CD4-positive, alpha-beta memory T cell (primary cell): Measurements from ENCODE around the gene SYT12. TPM values are rescaled to one million over a fixed set of nuclear protein-coding genes. Genes with fewer than 3 reads are reported as not detected.
A peak's percentile ranks its signal among the peaks of the same experiment; 100 is the strongest.

Experiments used
- CTCF ChIA-PET: fragments of 350-600 bp; sonication (Branson Sonifier 250); formaldehyde crosslinking; loops from one replicate; lab custom pipeline; 2021; ENCODE audit warnings: inconsistent platforms; ENCODE audit not compliant: partially characterized antibody; lab: Charles Lee
- POLR2A ChIA-PET: fragments of 350-600 bp; sonication (Branson Sonifier 250); formaldehyde crosslinking; loops from one replicate; lab custom pipeline; 2021; ENCODE audit not compliant: partially characterized antibody; lab: Charles Lee
- DNase-seq, 5 donors: peaks; one replicate each; pipeline versions ENCODE4 v3.0.0 to v3.0.0-alpha.2; 2020 to 2022; ENCODE audit warnings: mixed read lengths in 1 of 5
- H3K27ac ChIP-seq: one replicate; pipeline ENCODE4 v1.7.0; 2013; ENCODE audit warnings: low read depth, low read length
- H3K27me3 ChIP-seq: 2 replicates; pipeline ENCODE4 v1.7.0; 2013; ENCODE audit warnings: mild to moderate bottlenecking, low read length, moderate library complexity; ENCODE audit not compliant: insufficient read depth
- H3K36me3 ChIP-seq: 2 replicates; pipeline ENCODE4 v1.7.0; 2013; ENCODE audit warnings: mild to moderate bottlenecking, low read length, moderate library complexity; ENCODE audit not compliant: insufficient read depth
- H3K4me1 ChIP-seq: 2 replicates; pipeline ENCODE4 v1.7.0; 2013; ENCODE audit warnings: mild to moderate bottlenecking, low read length, moderate library complexity; ENCODE audit not compliant: insufficient read depth
- H3K4me3 ChIP-seq, 2 donors: one replicate each; pipeline ENCODE4 v1.7.0; 2013; ENCODE audit warnings: low read length in 2 of 2, mild to moderate bottlenecking in 1 of 2
- H3K9me3 ChIP-seq, 2 donors: one replicate each; pipeline ENCODE4 v1.7.0; 2013; ENCODE audit warnings: low read length in 2 of 2, control low read depth in 1 of 2; ENCODE audit not compliant: control insufficient read depth in 1 of 2
- H3K27ac Mint-ChIP-seq, 7 donors: one replicate each; pipeline ENCODE4 v1.8.0; 2020 to 2021; ENCODE audit warnings: mixed read lengths in 7 of 7, mild to moderate bottlenecking in 6 of 7, inconsistent platforms in 3 of 7, moderate library complexity in 3 of 7
- H3K27me3 Mint-ChIP-seq, 2 donors: one replicate each; pipeline ENCODE4 v1.8.0; 2020 to 2021; ENCODE audit warnings: mixed read lengths in 2 of 2
- H3K36me3 Mint-ChIP-seq, 2 donors: one replicate each; pipeline ENCODE4 v1.8.0; 2020 to 2021; ENCODE audit warnings: mixed read lengths in 2 of 2, inconsistent platforms in 1 of 2, mild to moderate bottlenecking in 1 of 2
- H3K4me1 Mint-ChIP-seq, 4 donors: one replicate each; pipeline ENCODE4 v1.8.0; 2020 to 2021; ENCODE audit warnings: mixed read lengths in 4 of 4, mild to moderate bottlenecking in 1 of 4
- H3K4me3 Mint-ChIP-seq, 8 donors: one replicate each; pipeline ENCODE4 v1.8.0; 2020 to 2021; ENCODE audit warnings: mixed read lengths in 8 of 8, mild to moderate bottlenecking in 7 of 8, moderate library complexity in 6 of 8, inconsistent platforms in 3 of 8
- H3K9me3 Mint-ChIP-seq, 8 donors: one replicate each; pipeline ENCODE4 v1.8.0; 2020 to 2021; ENCODE audit warnings: mixed read lengths in 8 of 8, mild to moderate bottlenecking in 5 of 8, inconsistent platforms in 3 of 8, moderate library complexity in 1 of 8
- intact Hi-C: fragments of 100-400 bp; cut with micrococcal nuclease; formaldehyde crosslinking; loops from one replicate; pipeline ENCODE4 v1.15.1; 2023
- polyA plus RNA-seq, 2 donors: library from polyadenylated mRNA; unstranded; fragments of 300-500 nt; fragmentation: Illumina TruSeq; gene quantifications; one replicate each; pipeline ENCODE4 v1.2.3, GENCODE V29; 2021
- total RNA-seq, 2 experiments: library from RNA; stranded (reverse); gene quantifications; one replicate each; pipeline ENCODE4 v1.2.3, GENCODE V29; 2021

Gene SYT12
- total and polyA plus RNA-seq, 4 experiments from 2014 or later = not detected

GRCh38 chr11:67023957-67024353 is 1.0 kb downstream of the SYT12 start:
- Mint-ChIP-seq H3K9me3 (peaks cover 0 to 1% (median 0%) of the 10 kb centered on the region in 8 donors), H3K4me3 (peak overlapping the region in 5 of 8 donors; percentile 71 to 87 (median 75)), H3K4me1 (peaks cover 17 to 36% (median 25%) of the 10 kb centered on the region in 4 donors), H3K27me3 (peaks cover 19 to 31% of the 10 kb centered on the region in 2 donors), H3K27ac (no peak overlapping the region), H3K36me3 (no peaks in the 10 kb centered on the region)
- Histone ChIP-seq H3K9me3 (no peaks in the 10 kb centered on the region), H3K4me1 (peaks cover 32% of the 10 kb centered on the region), H3K36me3 (no peaks in the 10 kb centered on the region), H3K27me3 (peaks cover 27% of the 10 kb centered on the region), H3K27ac (no peak overlapping the region), H3K4me3 (peak overlapping the region in 1 of 2 donors; percentile 32)
- ChIA-PET POLR2A (interaction anchor here (1.4 kb wide), 1 partner anchor 216 kb away, joined by 3 read pairs; no protein-coding TSS in a partner anchor), CTCF (no interaction called here)
- DNase-seq = no peak
- intact Hi-C loops = no loop called here

- ChIA-PET CTCF (interaction anchor here (1.8 kb wide), 1 partner anchor 30 kb away, joined by 5 read pairs; no protein-coding TSS in a partner anchor), POLR2A (interaction anchor here (1.4 kb wide), 1 partner anchor 215 kb away, joined by 3 read pairs; no protein-coding TSS in a partner anchor)
- H3K27me3 Mint-ChIP-seq = peaks cover 19 to 35% of the 10 kb centered on the region in 2 donors
- Histone ChIP-seq H3K4me3 (peak overlapping the region in 1 of 2 donors; percentile 11), H3K27ac (no peak overlapping the region), H3K27me3 (peaks cover 27% of the 10 kb centered on the region), H3K4me1 (peaks cover 32% of the 10 kb centered on the region), H3K9me3 (no peaks in the 10 kb centered on the region), H3K36me3 (no peaks in the 10 kb centered on the region)
- intact Hi-C loops = no loop called here
- no peaks in the 10 kb centered on the region for H3K36me3 Mint-ChIP-seq
- peaks cover 17 to 36% (median 25%) of the 10 kb centered on the region in 4 donors for H3K4me1 Mint-ChIP-seq
- peak; percentile 56 to 71 (median 64) for DNase-seq
- no peaks in the 10 kb centered on the region for H3K9me3 Mint-ChIP-seq
- peak overlapping the region in 4 of 7 donors; percentile 46 to 86 (median 66) for H3K27ac Mint-ChIP-seq
- H3K4me3 Mint-ChIP-seq = peak overlapping the region in 7 of 8 donors; percentile 48 to 87 (median 75)
Observed at GRCh38 chr11:67024410-67024809, 1.5 kb downstream of the SYT12 start.

GRCh38 chr11:67024966-67025365 is 2.0 kb downstream of the SYT12 start:
- Mint-ChIP-seq H3K4me1 (peaks cover 17 to 36% (median 25%) of the 10 kb centered on the region in 4 donors), H3K4me3 (peak overlapping the region in 5 of 8 donors; percentile 30 to 87 (median 75)), H3K9me3 (no peaks in the 10 kb centered on the region), H3K27me3 (peaks cover 19 to 35% of the 10 kb centered on the region in 2 donors), H3K27ac (peak overlapping the region in 2 of 7 donors; percentile 42 to 66), H3K36me3 (no peaks in the 10 kb centered on the region)
- intact Hi-C loops = no loop called here
- Histone ChIP-seq H3K4me1 (peaks cover 32% of the 10 kb centered on the region), H3K4me3 (peak overlapping the region in 1 of 2 donors; percentile 11), H3K27ac (no peak overlapping the region), H3K27me3 (peaks cover 27% of the 10 kb centered on the region), H3K36me3 (no peaks in the 10 kb centered on the region), H3K9me3 (no peaks in the 10 kb centered on the region)
- ChIA-PET POLR2A (interaction anchor here (1.4 kb wide), 1 partner anchor 215 kb away, joined by 3 read pairs; no protein-coding TSS in a partner anchor), CTCF (interaction anchor here (0.7 to 1.8 kb wide), 4 partner anchors 22 to 47 kb away, joined by 3 to 5 read pairs (median 3); no protein-coding TSS in a partner anchor)
- no peak for DNase-seq

- peaks cover 32% of the 10 kb centered on the region for H3K4me1 ChIP-seq
- H3K4me3 ChIP-seq = no peak overlapping the region
- DNase-seq = no peak
- no peak overlapping the region for H3K4me3 Mint-ChIP-seq
- CTCF ChIA-PET = interaction anchor here (0.7 to 1.8 kb wide), 4 partner anchors 21 to 46 kb away, joined by 3 to 5 read pairs (median 3); no protein-coding TSS in a partner anchor
- intact Hi-C loops = no loop called here
- no peaks in the 10 kb centered on the region for H3K36me3 ChIP-seq
- no peaks in the 10 kb centered on the region for H3K9me3 ChIP-seq
- H3K27ac ChIP-seq = no peak overlapping the region
- peaks cover 17 to 36% (median 25%) of the 10 kb centered on the region in 4 donors for H3K4me1 Mint-ChIP-seq
- peaks cover 27% of the 10 kb centered on the region for H3K27me3 ChIP-seq
- peaks cover 19 to 35% of the 10 kb centered on the region in 2 donors for H3K27me3 Mint-ChIP-seq
- POLR2A ChIA-PET = no interaction called here
- no peaks in the 10 kb centered on the region for H3K36me3 Mint-ChIP-seq
- H3K27ac Mint-ChIP-seq = no peak overlapping the region
- no peaks in the 10 kb centered on the region for H3K9me3 Mint-ChIP-seq
Observed at GRCh38 chr11:67025750-67026149, 2.8 kb downstream of the SYT12 start.

GRCh38 chr11:67026941-67027340 is 4.0 kb downstream of the SYT12 start:
- CTCF ChIA-PET = interaction anchor here (0.7 kb wide), 1 partner anchor 12 kb away, joined by 3 read pairs; no protein-coding TSS in a partner anchor
- Mint-ChIP-seq H3K9me3 (no peaks in the 10 kb centered on the region), H3K4me3 (no peak overlapping the region), H3K36me3 (no peaks in the 10 kb centered on the region), H3K4me1 (peaks cover 15 to 35% (median 25%) of the 10 kb centered on the region in 4 donors), H3K27me3 (peaks cover 18 to 29% of the 10 kb centered on the region in 2 donors), H3K27ac (no peak overlapping the region)
- no peak for DNase-seq
- Histone ChIP-seq H3K9me3 (no peaks in the 10 kb centered on the region), H3K27me3 (peaks cover 31% of the 10 kb centered on the region), H3K4me3 (no peak overlapping the region), H3K4me1 (peaks cover 32% of the 10 kb centered on the region), H3K27ac (no peak overlapping the region), H3K36me3 (no peaks in the 10 kb centered on the region)
- intact Hi-C loops = no loop called here
- POLR2A ChIA-PET = no interaction called here

GRCh38 chr11:67027483-67027930 is 4.6 kb downstream of the SYT12 start:
- H3K4me3 Mint-ChIP-seq = no peak overlapping the region
- Histone ChIP-seq H3K4me3 (no peak overlapping the region), H3K4me1 (peaks cover 28% of the 10 kb centered on the region), H3K36me3 (no peaks in the 10 kb centered on the region), H3K27ac (no peak overlapping the region), H3K27me3 (peaks cover 26% of the 10 kb centered on the region), H3K9me3 (no peaks in the 10 kb centered on the region)
- no peaks in the 10 kb centered on the region for H3K36me3 Mint-ChIP-seq
- DNase-seq = no peak
- peaks cover 17 to 26% of the 10 kb centered on the region in 2 donors for H3K27me3 Mint-ChIP-seq
- H3K9me3 Mint-ChIP-seq = no peaks in the 10 kb centered on the region
- H3K27ac Mint-ChIP-seq = peak overlapping the region in 1 of 7 donors; percentile 13
- CTCF ChIA-PET = interaction anchor here (0.7 kb wide), 1 partner anchor 13 kb away, joined by 3 read pairs; no protein-coding TSS in a partner anchor
- intact Hi-C loops = no loop called here
- POLR2A ChIA-PET = no interaction called here
- H3K4me1 Mint-ChIP-seq = peaks cover 15 to 29% (median 21%) of the 10 kb centered on the region in 4 donors

GRCh38 chr11:67027943-67028542 is 5.1 kb downstream of the SYT12 start:
- Histone ChIP-seq H3K27me3 (peaks cover 22% of the 10 kb centered on the region), H3K4me1 (peaks cover 23% of the 10 kb centered on the region), H3K9me3 (no peaks in the 10 kb centered on the region), H3K27ac (no peak overlapping the region), H3K36me3 (no peaks in the 10 kb centered on the region), H3K4me3 (no peak overlapping the region)
- Mint-ChIP-seq H3K4me3 (no peak overlapping the region), H3K27me3 (peaks cover 16 to 25% of the 10 kb centered on the region in 2 donors), H3K9me3 (no peaks in the 10 kb centered on the region), H3K4me1 (peaks cover 13 to 24% (median 19%) of the 10 kb centered on the region in 4 donors), H3K27ac (peak overlapping the region in 1 of 7 donors; percentile 13), H3K36me3 (no peaks in the 10 kb centered on the region)
- no peak for DNase-seq
- intact Hi-C loops = no loop called here
- POLR2A ChIA-PET = no interaction called here
- CTCF ChIA-PET = no interaction called here
